HG02610 (cell line): ENCODE measurements around the gene LMNB1.
A peak's percentile ranks its signal among the peaks of the same experiment; 100 is the strongest.
"Not testable (repeated sequence)": the region's sequence is repeated elsewhere in the genome, so short reads cannot be mapped to it uniquely, and the experiment has no call there.

Experiments
- ATAC-seq: cut with Tn5 transposase; IDR thresholded peaks from one replicate; pipeline ENCODE4 v1.9.1; 2021; ENCODE audit warnings: mild to moderate bottlenecking, moderate library complexity; ENCODE audit not compliant: unreplicated experiment

LMNB1 gene

GRCh38 chr5:126778675-126779403 lies 1.9 kb downstream of the LMNB1 start:
- peak; percentile 0 for ATAC-seq

GRCh38 chr5:126780165-126780827 lies 3.4 kb downstream of the LMNB1 start:
- ATAC-seq, result no peak

GRCh38 chr5:126788409-126788808 lies 11.5 kb downstream of the LMNB1 start:
- ATAC-seq, result peak; percentile 33

- peak; percentile 35 for ATAC-seq
These were observed 16.2 kb downstream of the LMNB1 start for GRCh38 chr5:126793097-126793496.

- not testable (repeated sequence) for ATAC-seq
These were observed 16.7 kb downstream of the LMNB1 start for GRCh38 chr5:126793648-126794047.

- ATAC-seq, result no peak
These were observed 17.4 kb downstream of the LMNB1 start for GRCh38 chr5:126794157-126794828.

GRCh38 chr5:126799780-126800179 lies 22.8 kb downstream of the LMNB1 start:
- no peak for ATAC-seq

- ATAC-seq, result no peak
These were observed 24.4 kb downstream of the LMNB1 start for GRCh38 chr5:126801174-126801991.

GRCh38 chr5:126801992-126802294 lies 25.0 kb downstream of the LMNB1 start:
- ATAC-seq, result no peak

- no peak for ATAC-seq
These were observed 28.1 kb downstream of the LMNB1 start for GRCh38 chr5:126805063-126805462.

GRCh38 chr5:126808521-126808988 lies 31.6 kb downstream of the LMNB1 start:
- no peak for ATAC-seq

- no peak for ATAC-seq
These were observed 33.0 kb downstream of the LMNB1 start for GRCh38 chr5:126809916-126810315.

GRCh38 chr5:126810596-126811380 lies 33.9 kb downstream of the LMNB1 start:
- no peak for ATAC-seq

- ATAC-seq, result no peak
These were observed 34.7 kb downstream of the LMNB1 start for GRCh38 chr5:126811515-126812198.

GRCh38 chr5:126812199-126812570 lies 35.2 kb downstream of the LMNB1 start:
- ATAC-seq, result no peak

GRCh38 chr5:126813799-126814198 lies 36.9 kb downstream of the LMNB1 start:
- ATAC-seq, result not testable (repeated sequence)

GRCh38 chr5:126814721-126815404 lies 37.9 kb downstream of the LMNB1 start:
- no peak for ATAC-seq

GRCh38 chr5:126816649-126817048 lies 39.7 kb downstream of the LMNB1 start:
- ATAC-seq, result no peak

GRCh38 chr5:126818736-126819135 lies 41.8 kb downstream of the LMNB1 start:
- ATAC-seq, result no peak
